K562 (cell line): ENCODE results near the gene PLCD4. TPM values are rescaled to one million over a fixed set of nuclear protein-coding genes. Genes with fewer than 3 reads are reported as not detected.
A peak's percentile ranks its signal among the peaks of the same experiment; 100 is the strongest.

Experiments
- CTBP1 ChIP-seq: fragments of 450-650 bp; IDR thresholded peaks from 2 replicates; pipeline ENCODE4 v1.6.1; 2016; ENCODE audit warnings: borderline replicate concordance
- HNRNPL ChIP-seq: fragments of 200-400 bp; formaldehyde crosslinking; IDR thresholded peaks from 2 replicates; pipeline ENCODE4 v1.6.1; 2017; ENCODE audit warnings: low read depth, mild to moderate bottlenecking, low read length
- HOXB6 ChIP-seq: fragments of 250-450 bp; sonication (Bioruptor Pico); IDR thresholded peaks from 2 replicates; pipeline ENCODE4 v1.5.1; 2022; ENCODE audit warnings: mild to moderate bottlenecking, borderline replicate concordance
- RCOR1 ChIP-seq, 2 experiments: IDR thresholded peaks; 2 replicates each; pipeline ENCODE4 v1.6.1; 2012; ENCODE audit warnings: low read depth in 2 of 2, low read length in 2 of 2, borderline replicate concordance in 1 of 2, improper control_type of control experiment in 1 of 2
- SIN3B ChIP-seq: fragments of 450-650 bp; IDR thresholded peaks from 2 replicates; pipeline ENCODE4 v1.6.1; 2017; ENCODE audit warnings: low read depth, mild to moderate bottlenecking, moderate library complexity
- SLC30A9 ChIP-seq: fragments of 250-450 bp; sonication (Bioruptor Pico); IDR thresholded peaks from 2 replicates; pipeline ENCODE4 v1.8.0; 2022; ENCODE audit warnings: mild to moderate bottlenecking, moderate library complexity
- ZNF140 ChIP-seq: fragments of 250-450 bp; sonication (Bioruptor Pico); IDR thresholded peaks from 2 replicates; pipeline ENCODE4 v1.8.0; 2021; ENCODE audit warnings: moderate library complexity, mild to moderate bottlenecking, inconsistent platforms
- ZNF212 ChIP-seq: fragments of 450-650 bp; formaldehyde crosslinking; IDR thresholded peaks from 2 replicates; pipeline ENCODE4 v1.4.0; 2020; ENCODE audit warnings: mild to moderate bottlenecking
- polyA plus RNA-seq, 8 experiments: library from polyadenylated mRNA; depleted of rRNA in 4 of 8; stranded (reverse) in 5 of 8; unstranded in 3 of 8; fragments of >200 nt; fragmentation: Nextera tagmentation in 2 of 8; fragmentation: Illumina TruSeq in 1 of 8; extraction: Ambion mirVana in 2 of 8; extraction: Trizol in 1 of 8; gene quantifications; 2 replicates each; pipeline versions ENCODE4 v1.2.1 to v1.2.3, GENCODE V29; 2011 to 2014; ENCODE audit warnings: inconsistent platforms in 1 of 8, missing spikeins in 1 of 8
- total RNA-seq, 7 experiments: library from RNA; depleted of rRNA in 6 of 7; stranded (reverse); fragments of >200 nt in 6 of 7; fragmentation: Illumina TruSeq in 2 of 7; extraction: Trizol in 2 of 7; gene quantifications; 2 replicates each; pipeline versions ENCODE4 v1.2.1 to v1.2.3, GENCODE V29; 2011 to 2021; ENCODE audit warnings: low replicate concordance in 1 of 7
- TF ChIP-seq, protein P1 (sequence below): sonication (generic); formaldehyde crosslinking; IDR thresholded peaks from 2 replicates; pipeline ENCODE4 v1.8.0; 2022; ENCODE audit warnings: mild to moderate bottlenecking, low read depth, missing genetic modification reagents
- TF ChIP-seq, protein P2 (sequence below): fragments of 250-450 bp; sonication (Bioruptor Pico); IDR thresholded peaks from 2 replicates; pipeline ENCODE4 v1.6.1; 2021; ENCODE audit warnings: mild to moderate bottlenecking
- TF ChIP-seq, protein P3 (sequence below), 3 experiments: IDR thresholded peaks in 2 of 3; conservative IDR thresholded peaks in 1 of 3; 2 replicates each; pipeline ENCODE4 v1.5.1; 2011 to 2012; ENCODE audit warnings: low read length in 3 of 3, mild to moderate bottlenecking in 3 of 3, control low read depth in 2 of 3, improper control_type of control experiment in 1 of 3, inconsistent platforms in 1 of 3, low read depth in 1 of 3, mixed read lengths in 1 of 3, moderate library complexity in 1 of 3; ENCODE audit not compliant: insufficient read depth in 2 of 3
- TF ChIP-seq, protein P4 (sequence below): fragments of 250-450 bp; sonication (Bioruptor Pico); IDR thresholded peaks from 2 replicates; pipeline ENCODE4 v1.5.1; 2021; ENCODE audit warnings: mild to moderate bottlenecking
- TF ChIP-seq, protein P5 (sequence below): fragments of 250-450 bp; sonication (Bioruptor Pico); IDR thresholded peaks from 2 replicates; pipeline ENCODE4 v1.5.0; 2021; ENCODE audit warnings: mild to moderate bottlenecking, moderate library complexity

Gene PLCD4
- total and polyA plus RNA-seq, 9 of the 15 experiments (the other 6 are each of a cell fraction or from before 2014, with no cell fraction given) = 0.13 to 0.38 TPM; not detected in 7

DNA sequence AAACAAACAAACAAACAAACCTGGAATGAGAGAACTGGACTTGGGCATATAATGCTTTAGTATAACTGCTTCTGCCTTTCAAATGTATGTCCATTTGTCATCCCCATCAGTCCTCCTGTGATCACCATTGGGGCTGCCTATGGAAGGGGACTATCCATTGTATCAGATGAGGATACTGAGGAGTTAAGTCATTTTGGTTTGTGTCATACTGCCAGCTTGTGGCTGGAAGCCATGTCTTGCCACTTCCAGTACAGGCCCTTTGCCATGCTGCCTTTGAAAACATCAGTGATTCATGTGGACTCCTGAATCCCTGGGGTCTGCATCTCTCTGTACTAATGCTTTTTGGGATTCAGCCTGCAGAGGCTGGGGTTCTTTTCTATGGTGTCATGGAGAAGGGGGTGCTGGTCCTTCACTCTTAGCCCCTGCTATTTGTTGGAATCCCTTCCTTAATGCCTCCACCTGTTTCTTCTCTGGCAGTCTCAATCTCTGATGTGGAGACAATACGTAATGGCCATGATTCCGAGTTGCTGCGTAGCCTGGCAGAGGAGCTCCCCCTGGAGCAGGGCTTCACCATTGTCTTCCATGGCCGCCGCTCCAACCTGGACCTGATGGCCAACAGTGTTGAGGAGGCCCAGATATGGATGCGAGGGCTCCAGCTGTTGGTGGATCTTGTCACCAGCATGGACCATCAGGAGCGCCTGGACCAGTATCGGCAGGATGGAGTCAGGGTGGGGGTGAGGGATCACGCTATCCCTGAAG lies 10.6 kb downstream of the PLCD4 start (continued):
- TF ChIP-seq, protein P1, sequence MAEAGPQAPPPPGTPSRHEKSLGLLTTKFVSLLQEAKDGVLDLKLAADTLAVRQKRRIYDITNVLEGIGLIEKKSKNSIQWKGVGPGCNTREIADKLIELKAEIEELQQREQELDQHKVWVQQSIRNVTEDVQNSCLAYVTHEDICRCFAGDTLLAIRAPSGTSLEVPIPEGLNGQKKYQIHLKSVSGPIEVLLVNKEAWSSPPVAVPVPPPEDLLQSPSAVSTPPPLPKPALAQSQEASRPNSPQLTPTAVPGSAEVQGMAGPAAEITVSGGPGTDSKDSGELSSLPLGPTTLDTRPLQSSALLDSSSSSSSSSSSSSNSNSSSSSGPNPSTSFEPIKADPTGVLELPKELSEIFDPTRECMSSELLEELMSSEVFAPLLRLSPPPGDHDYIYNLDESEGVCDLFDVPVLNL (CRISPR knock-in tag) = no peak
- no peak for TF ChIP-seq HNRNPL
- TF ChIP-seq SIN3B = no peak
- TF ChIP-seq ZNF140 = no peak
- TF ChIP-seq, protein P2, sequence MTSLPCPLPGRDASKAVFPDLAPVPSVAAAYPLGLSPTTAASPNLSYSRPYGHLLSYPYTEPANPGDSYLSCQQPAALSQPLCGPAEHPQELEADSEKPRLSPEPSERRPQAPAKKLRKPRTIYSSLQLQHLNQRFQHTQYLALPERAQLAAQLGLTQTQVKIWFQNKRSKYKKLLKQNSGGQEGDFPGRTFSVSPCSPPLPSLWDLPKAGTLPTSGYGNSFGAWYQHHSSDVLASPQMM = no peak
- no peak for TF ChIP-seq RCOR1 (IDR thresholded peaks at IDR 0.05; ENCODE audit: borderline replicate concordance in 1 of 2, low read depth in 2 of 2, low read length in 2 of 2)
- no peak for TF ChIP-seq SLC30A9 (CRISPR knock-in tag)
- 0 out of 2 replicates have a peak, but pooled peaks have one; percentile 21 for TF ChIP-seq CTBP1
- no peak for TF ChIP-seq HOXB6 (CRISPR knock-in tag)
- TF ChIP-seq, protein P3, sequence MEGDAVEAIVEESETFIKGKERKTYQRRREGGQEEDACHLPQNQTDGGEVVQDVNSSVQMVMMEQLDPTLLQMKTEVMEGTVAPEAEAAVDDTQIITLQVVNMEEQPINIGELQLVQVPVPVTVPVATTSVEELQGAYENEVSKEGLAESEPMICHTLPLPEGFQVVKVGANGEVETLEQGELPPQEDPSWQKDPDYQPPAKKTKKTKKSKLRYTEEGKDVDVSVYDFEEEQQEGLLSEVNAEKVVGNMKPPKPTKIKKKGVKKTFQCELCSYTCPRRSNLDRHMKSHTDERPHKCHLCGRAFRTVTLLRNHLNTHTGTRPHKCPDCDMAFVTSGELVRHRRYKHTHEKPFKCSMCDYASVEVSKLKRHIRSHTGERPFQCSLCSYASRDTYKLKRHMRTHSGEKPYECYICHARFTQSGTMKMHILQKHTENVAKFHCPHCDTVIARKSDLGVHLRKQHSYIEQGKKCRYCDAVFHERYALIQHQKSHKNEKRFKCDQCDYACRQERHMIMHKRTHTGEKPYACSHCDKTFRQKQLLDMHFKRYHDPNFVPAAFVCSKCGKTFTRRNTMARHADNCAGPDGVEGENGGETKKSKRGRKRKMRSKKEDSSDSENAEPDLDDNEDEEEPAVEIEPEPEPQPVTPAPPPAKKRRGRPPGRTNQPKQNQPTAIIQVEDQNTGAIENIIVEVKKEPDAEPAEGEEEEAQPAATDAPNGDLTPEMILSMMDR (IDR thresholded peaks at IDR 0.05 in 2 of 3, conservative IDR thresholded peaks at IDR 0.05 in 1 of 3; ENCODE audit: insufficient read depth in 2 of 3, low read depth in 1 of 3, low read length in 3 of 3) = peak in 1 of 3 experiments; percentile 13; a peak in 1 of 6 replicates
- TF ChIP-seq, protein P4, sequence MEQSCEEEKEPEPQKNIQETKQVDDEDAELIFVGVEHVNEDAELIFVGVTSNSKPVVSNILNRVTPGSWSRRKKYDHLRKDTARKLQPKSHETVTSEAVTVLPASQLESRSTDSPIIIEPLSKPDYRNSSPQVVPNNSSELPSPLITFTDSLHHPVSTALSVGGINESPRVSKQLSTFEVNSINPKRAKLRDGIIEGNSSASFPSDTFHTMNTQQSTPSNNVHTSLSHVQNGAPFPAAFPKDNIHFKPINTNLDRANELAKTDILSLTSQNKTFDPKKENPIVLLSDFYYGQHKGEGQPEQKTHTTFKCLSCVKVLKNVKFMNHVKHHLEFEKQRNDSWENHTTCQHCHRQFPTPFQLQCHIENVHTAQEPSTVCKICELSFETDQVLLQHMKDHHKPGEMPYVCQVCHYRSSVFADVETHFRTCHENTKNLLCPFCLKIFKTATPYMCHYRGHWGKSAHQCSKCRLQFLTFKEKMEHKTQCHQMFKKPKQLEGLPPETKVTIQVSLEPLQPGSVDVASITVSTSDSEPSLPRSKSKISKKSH (CRISPR knock-in tag) = no peak
- TF ChIP-seq, protein P5, sequence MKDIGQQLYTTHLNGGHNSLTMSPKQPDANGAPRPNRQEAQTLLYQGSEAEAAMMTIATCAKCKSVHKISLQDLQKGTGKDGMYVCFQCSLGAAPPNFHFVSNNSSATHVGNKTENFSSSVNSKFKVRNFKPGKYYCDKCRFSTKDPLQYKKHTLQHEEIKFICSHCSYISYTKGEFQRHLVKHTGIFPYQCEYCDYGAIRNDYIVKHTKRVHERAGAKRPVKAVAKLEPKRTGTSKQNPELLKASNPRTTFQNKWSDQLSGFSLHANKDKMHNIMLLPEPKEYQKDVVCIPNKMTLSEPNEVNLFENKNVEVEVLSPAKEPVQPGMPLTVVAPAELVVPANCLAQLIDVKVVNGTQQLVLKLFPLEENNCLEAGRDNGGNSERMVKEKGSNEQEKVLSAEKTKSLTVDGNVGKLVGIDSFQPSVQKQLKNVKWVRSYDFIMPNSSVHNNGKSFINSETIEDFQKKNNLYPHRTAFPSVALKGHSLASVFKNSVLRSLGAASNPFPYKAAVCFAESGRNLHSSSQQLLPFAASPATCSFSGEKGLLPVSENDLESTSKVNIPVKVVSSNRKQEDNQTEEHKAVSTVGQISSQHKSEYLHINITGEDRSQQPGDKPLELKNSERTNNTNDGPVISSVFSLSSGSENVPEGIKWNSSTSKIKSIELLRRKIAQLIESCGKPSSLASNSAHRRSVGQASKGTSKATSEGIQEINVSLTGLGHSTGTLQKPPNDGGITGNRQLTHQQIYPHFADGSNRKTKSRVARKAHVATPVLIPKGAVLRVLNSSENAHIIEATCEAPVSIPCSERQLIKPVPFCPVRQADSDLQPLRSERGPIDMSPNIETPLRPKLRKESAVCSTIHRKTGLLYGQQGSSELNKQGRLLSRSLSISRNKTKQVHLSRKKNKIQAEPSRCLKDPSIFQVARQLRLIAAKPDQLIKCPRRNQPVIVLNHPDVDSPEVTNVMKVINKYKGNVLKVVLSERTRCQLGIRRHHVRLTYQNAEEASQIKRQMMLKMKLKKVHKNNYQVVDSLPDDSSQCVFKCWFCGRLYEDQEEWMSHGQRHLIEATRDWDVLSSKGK (CRISPR knock-in tag) = no peak
- TF ChIP-seq ZNF212 (CRISPR knock-in tag) = no peak
